Ishikawa (cell line): ENCODE measurements around the gene ARSD.

Experiments used
- CEBPB ChIP-seq: IDR thresholded peaks from 2 replicates; pipeline ENCODE4 v1.6.1; 2012
- CREB1 ChIP-seq: IDR thresholded peaks from 2 replicates; pipeline ENCODE4 v1.6.1; 2012; ENCODE audit warnings: low read depth
- EGR1 ChIP-seq: IDR thresholded peaks from 2 replicates; pipeline ENCODE4 v1.6.1; 2012
- EP300 ChIP-seq: IDR thresholded peaks from 2 replicates; pipeline ENCODE4 v1.6.1; 2012; ENCODE audit warnings: borderline replicate concordance
- FOXM1 ChIP-seq: IDR thresholded peaks from 2 replicates; pipeline ENCODE4 v1.6.1; 2012; ENCODE audit warnings: low read depth, borderline replicate concordance
- MAX ChIP-seq: IDR thresholded peaks from 2 replicates; pipeline ENCODE4 v1.6.1; 2012
- NFIC ChIP-seq: IDR thresholded peaks from 2 replicates; pipeline ENCODE4 v1.6.1; 2012
- RAD21 ChIP-seq: IDR thresholded peaks from 2 replicates; pipeline ENCODE4 v1.6.1; 2012; ENCODE audit warnings: low read depth
- REST ChIP-seq: IDR thresholded peaks from 2 replicates; pipeline ENCODE4 v1.6.1; 2012; ENCODE audit warnings: low read depth, mild to moderate bottlenecking
- TAF1 ChIP-seq: IDR thresholded peaks from 2 replicates; pipeline ENCODE4 v1.6.1; 2012; ENCODE audit warnings: low read depth, mild to moderate bottlenecking
- TCF12 ChIP-seq: IDR thresholded peaks from 2 replicates; pipeline ENCODE4 v1.6.1; 2012; ENCODE audit warnings: low read depth
- TEAD4 ChIP-seq: IDR thresholded peaks from 2 replicates; pipeline ENCODE4 v1.6.1; 2012
- USF1 ChIP-seq: IDR thresholded peaks from 2 replicates; pipeline ENCODE4 v1.6.1; 2012
- YY1 ChIP-seq: IDR thresholded peaks from 2 replicates; pipeline ENCODE4 v1.6.1; 2012; ENCODE audit warnings: low read depth
- ZBTB7A ChIP-seq: IDR thresholded peaks from 2 replicates; pipeline ENCODE4 v1.6.1; 2012; ENCODE audit warnings: low read depth

Gene ARSD

GRCh38 chrX:2917767-2918166, 11.4 kb downstream of the ARSD start:
- no peak for TF ChIP-seq REST
- TF ChIP-seq CREB1: no peak
- no peak for TF ChIP-seq USF1
- no peak for TF ChIP-seq NFIC
- no peak for TF ChIP-seq CEBPB
- no peak for TF ChIP-seq EGR1
- TF ChIP-seq YY1: no peak
- no peak for TF ChIP-seq TAF1
- no peak for TF ChIP-seq EP300
- no peak for TF ChIP-seq TEAD4
- TF ChIP-seq RAD21: no peak
- TF ChIP-seq ZBTB7A: no peak
- no peak for TF ChIP-seq FOXM1
- TF ChIP-seq TCF12: no peak
- TF ChIP-seq MAX: no peak

- TF ChIP-seq RAD21: no peak
Observed at GRCh38 chrX:2913118-2913517, 16.0 kb downstream of the ARSD start.

GRCh38 chrX:2910109-2910508, 19.0 kb downstream of the ARSD start:
- no peak for TF ChIP-seq EP300
- no peak for TF ChIP-seq TCF12
- TF ChIP-seq ZBTB7A: no peak
- TF ChIP-seq EGR1: no peak
- no peak for TF ChIP-seq YY1
- no peak for TF ChIP-seq NFIC
- TF ChIP-seq USF1: no peak
- TF ChIP-seq RAD21: no peak
- TF ChIP-seq CREB1: no peak
- TF ChIP-seq TAF1: no peak
- no peak for TF ChIP-seq REST
- TF ChIP-seq MAX: no peak
- no peak for TF ChIP-seq TEAD4
- no peak for TF ChIP-seq FOXM1
- TF ChIP-seq CEBPB: no peak

GRCh38 chrX:2908125-2908685, 20.9 kb downstream of the ARSD start:
- no peak for TF ChIP-seq TEAD4
- no peak for TF ChIP-seq ZBTB7A
- no peak for TF ChIP-seq USF1
- no peak for TF ChIP-seq YY1
- TF ChIP-seq RAD21: no peak
- TF ChIP-seq FOXM1: no peak
- TF ChIP-seq EGR1: no peak

- TF ChIP-seq NFIC (no peak), EP300 (no peak), USF1 (no peak), TAF1 (no peak), EGR1 (no peak), FOXM1 (no peak)
Observed at GRCh38 chrX:2907295-2907694, 21.8 kb downstream of the ARSD start.

GRCh38 chrX:2903366-2903765, 25.8 kb downstream of the ARSD start:
- no peak for TF ChIP-seq EGR1
